Measurements from ENCODE around the gene NAA38.

Gene NAA38

GRCh38 chr17:7839876-7840261, 17.5 kb downstream of the NAA38 start (continued):
- TF ChIP-seq SP2 (tag by site-specific recombination; IDR thresholded peaks at IDR 0.05) = 0 out of 2 replicates have a peak, but pooled peaks have one; percentile 11
- no peak for TF ChIP-seq ATF2 (tag by site-specific recombination; IDR thresholded peaks at IDR 0.05; ENCODE audit: low read depth)
- TF ChIP-seq ZNF112 (tag by site-specific recombination; IDR thresholded peaks at IDR 0.05) = no peak
- no peak for TF ChIP-seq ZNF530 (tag by site-specific recombination; IDR thresholded peaks at IDR 0.05; ENCODE audit: low read depth)
- TF ChIP-seq ZNF2 (tag by site-specific recombination; IDR thresholded peaks at IDR 0.05) = 0 out of 2 replicates have a peak, but pooled peaks have one; percentile 19
- TF ChIP-seq GLI2 (tag by site-specific recombination; IDR thresholded peaks at IDR 0.05; ENCODE audit: borderline replicate concordance, low read depth) = no peak
- TF ChIP-seq ZNF354C (tag by site-specific recombination; IDR thresholded peaks at IDR 0.05; ENCODE audit: borderline replicate concordance, low read depth) = no peak

- H3K4me1 ChIP-seq (ENCODE audit: control insufficient read depth, insufficient read depth, low read length) = peaks cover 29% of the 10 kb centered on the region
- ChIA-PET POLR2A (interaction anchor here (7.7 kb wide), 1 partner anchor 17 kb away, joined by 110 read pairs; the partner anchor contains the start of genes CYB5D1, NAA38 and TMEM88), CTCF (interaction anchor here (2.5 kb wide), 1 partner anchor 96 kb away, joined by 14 read pairs; no protein-coding TSS in a partner anchor)
- H3K36me3 ChIP-seq (ENCODE audit: control insufficient read depth in 2 of 2, insufficient read depth in 1 of 2, low read length in 2 of 2) = peaks cover 0 to 7% of the 10 kb centered on the region in 2 experiments; a peak in 1 of 3 replicates
- H3K9me3 ChIP-seq (ENCODE audit: control insufficient read depth, insufficient read depth, low read depth, low read length) = no peaks in the 10 kb centered on the region
- TF ChIP-seq ZNF223 (tag by site-specific recombination; IDR thresholded peaks at IDR 0.05) (peak; percentile 77), ATF2 (tag by site-specific recombination; IDR thresholded peaks at IDR 0.05; ENCODE audit: low read depth) (no peak), ZNF596 (tag by site-specific recombination; IDR thresholded peaks at IDR 0.05) (no peak), ZNF398 (tag by site-specific recombination; IDR thresholded peaks at IDR 0.05) (0 out of 2 replicates have a peak, but pooled peaks have one; percentile 3), ZBTB20 (tag by site-specific recombination; IDR thresholded peaks at IDR 0.05) (peak; percentile 22; the same call in 1 of the 2 replicates)
- peak overlapping the region; percentile 67 for H3K27ac ChIP-seq (ENCODE audit: extremely low read depth, low read depth, low read length)
- H3K4me3 ChIP-seq (ENCODE audit: low read depth, low read length) = no peak overlapping the region
Measured at GRCh38 chr17:7839190-7839875, 18.0 kb downstream of the NAA38 start.

- ChIA-PET CTCF (interaction anchor here (0.7 to 2.5 kb wide), 4 partner anchors 21 to 222 kb away, joined by 3 to 14 read pairs (median 3); no protein-coding TSS in a partner anchor), POLR2A (interaction anchor here (0.5 to 7.7 kb wide), 5 partner anchors 13 to 151 kb away, joined by 3 to 110 read pairs (median 7); partner anchors contain the start of genes CYB5D1, NAA38, TMEM88 and TP53)
- no peaks in the 10 kb centered on the region for H3K9me3 ChIP-seq (ENCODE audit: control insufficient read depth, insufficient read depth, low read depth, low read length)
- peaks cover 32% of the 10 kb centered on the region for H3K4me1 ChIP-seq (ENCODE audit: control insufficient read depth, insufficient read depth, low read length)
- H3K36me3 ChIP-seq (ENCODE audit: control insufficient read depth in 2 of 2, insufficient read depth in 1 of 2, low read length in 2 of 2) = peaks cover 0 to 7% of the 10 kb centered on the region in 2 experiments; a peak in 1 of 3 replicates
- no peak overlapping the region for H3K4me3 ChIP-seq (ENCODE audit: low read depth, low read length)
- H3K27ac ChIP-seq (ENCODE audit: extremely low read depth, low read depth, low read length) = peak overlapping the region; percentile 100
- TF ChIP-seq ZNF133 (tag by site-specific recombination; IDR thresholded peaks at IDR 0.05) = no peak
- no peak for TF ChIP-seq WT1 (tag by site-specific recombination; IDR thresholded peaks at IDR 0.05)
- TF ChIP-seq ZNF221 (tag by site-specific recombination; IDR thresholded peaks at IDR 0.05; ENCODE audit: borderline replicate concordance) = no peak
- no peak for TF ChIP-seq ZNF239 (tag by site-specific recombination; IDR thresholded peaks at IDR 0.05)
- no peak for TF ChIP-seq ZNF555 (tag by site-specific recombination; conservative IDR thresholded peaks at IDR 0.05)
- TF ChIP-seq ZNF391 (tag by site-specific recombination; IDR thresholded peaks at IDR 0.05; ENCODE audit: borderline replicate concordance, low read depth) = no peak
- no peak for TF ChIP-seq ZXDB (tag by site-specific recombination; IDR thresholded peaks at IDR 0.05)
- no peak for TF ChIP-seq ZNF664 (tag by site-specific recombination; IDR thresholded peaks at IDR 0.05)
- no peak for TF ChIP-seq ZNF704 (tag by site-specific recombination; IDR thresholded peaks at IDR 0.05)
- TF ChIP-seq GLI2 (tag by site-specific recombination; IDR thresholded peaks at IDR 0.05; ENCODE audit: borderline replicate concordance, low read depth) = no peak
- no peak for TF ChIP-seq KLF7 (tag by site-specific recombination; IDR thresholded peaks at IDR 0.05; ENCODE audit: borderline replicate concordance)
- no peak for TF ChIP-seq KLF17 (tag by site-specific recombination; IDR thresholded peaks at IDR 0.05)
Measured at GRCh38 chr17:7838090-7839075, 19.0 kb downstream of the NAA38 start.

All from HEK293 (cell line).